Transverse colon (tissue), 4 donors: ENCODE results near the gene RSU1. TPM values are rescaled to one million over a fixed set of nuclear protein-coding genes. Genes with fewer than 3 reads are reported as not detected.
A peak's percentile ranks its signal among the peaks of the same experiment; 100 is the strongest.

Experiments
- DNase-seq: peaks from one replicate; pipeline ENCODE4 v3.0.0-alpha.2; 2019
- H3K27ac ChIP-seq, 4 donors: fragments of 200-600 bp; sonication (generic); 2 replicates each; pipeline ENCODE4 v1.5.1; 2016 to 2018; ENCODE audit warnings: inconsistent platforms in 4 of 4
- H3K27me3 ChIP-seq: fragments of 200-600 bp; sonication (generic); 2 replicates; pipeline ENCODE4 v1.5.1; 2017; ENCODE audit warnings: inconsistent platforms
- H3K36me3 ChIP-seq, 4 donors: fragments of 200-600 bp; sonication (generic); 2 replicates each; pipeline ENCODE4 v1.5.1; 2017 to 2019; ENCODE audit warnings: inconsistent platforms in 4 of 4
- H3K4me1 ChIP-seq, 4 donors: fragments of 200-600 bp; sonication (generic); 2 replicates each; pipeline ENCODE4 v1.5.1; 2017 to 2020; ENCODE audit warnings: inconsistent platforms in 4 of 4
- H3K4me3 ChIP-seq, 4 donors: fragments of 200-600 bp; sonication (generic); 1 replicate in 1 of 4; 2 replicates in 3 of 4; pipeline versions ENCODE4 v1.5.1 to v1.6.1; 2017 to 2019; ENCODE audit warnings: inconsistent platforms in 4 of 4
- H3K9me3 ChIP-seq, 2 donors: fragments of 200-600 bp; sonication (generic); 2 replicates each; pipeline ENCODE4 v1.5.1; 2017 to 2019; ENCODE audit warnings: inconsistent platforms in 2 of 2
- CTCF ChIP-seq, 5 experiments: fragments of 200-600 bp in 3 of 5; fragments of 450-650 bp in 2 of 5; sonication (generic) in 3 of 5; IDR thresholded peaks; 1 replicate in 2 of 5; 2 replicates in 3 of 5; pipeline ENCODE4 v1.5.1; 2016 to 2017; ENCODE audit warnings: antibody characterized with exemption in 5 of 5, inconsistent platforms in 3 of 5, mild to moderate bottlenecking in 2 of 5, moderate library complexity in 1 of 5
- EP300 ChIP-seq: sonication (generic); formaldehyde crosslinking; IDR thresholded peaks from one replicate; pipeline ENCODE4 v1.6.1; 2017; ENCODE audit warnings: antibody characterized with exemption, low read depth
- POLR2A ChIP-seq: fragments of 450-650 bp; IDR thresholded peaks from one replicate; pipeline ENCODE4 v1.6.1; 2016; ENCODE audit warnings: antibody characterized with exemption, mild to moderate bottlenecking, moderate library complexity
- POLR2AphosphoS5 ChIP-seq, 3 donors: sonication (generic); formaldehyde crosslinking; IDR thresholded peaks; one replicate each; pipeline ENCODE4 v1.6.1; 2016; ENCODE audit warnings: antibody characterized with exemption in 3 of 3
- WGBS, 2 donors: methylation state at CpG; one replicate each; pipeline ENCODE4 v1.1.5; 2018; ENCODE audit warnings: low coverage in 1 of 2; 5-methylcytosine and 5-hydroxymethylcytosine counted together
- in situ Hi-C, 4 donors: fragments of 200-750 bp; cut with MboI; loops; one replicate each; pipeline versions ENCODE4 v1.15.0 to v1.15.1; 2017; ENCODE audit warnings: low sequenced_read_pairs in 3 of 4, low pct_ligation_motif_present in 1 of 4, low pct_unique_long_range_greater_than_20kb in 1 of 4
- intact Hi-C: fragments of 100-400 bp; cut with DNase I; formaldehyde crosslinking; loops from one replicate; pipeline ENCODE4 v1.15.1; 2023; ENCODE audit warnings: low total_unique reads
- total RNA-seq, 4 donors: library from RNA; depleted of rRNA; stranded (reverse); fragments of >200 nt; gene quantifications; one replicate each; pipeline ENCODE4 v1.1.0, GENCODE V29; 2016

RSU1 gene
- total RNA-seq, 4 donors from 2014 or later: 25.9 to 132 (median 67.0) TPM

- no peak for TF ChIP-seq CTCF (IDR thresholded peaks at IDR 0.05)
- no peak for TF ChIP-seq POLR2A
- TF ChIP-seq EP300: no peak
- no peak for TF ChIP-seq POLR2AphosphoS5 (IDR thresholded peaks at IDR 0.05)
- intact Hi-C loops: no loop called here
- H3K27me3 ChIP-seq: no peaks in the 10 kb centered on the region
- no peaks in the 10 kb centered on the region for H3K9me3 ChIP-seq
- in situ Hi-C loops: no loop called here
- 75% methylated on average over 5 of the region's 5 CpGs; no CpG with 5 or more reads in 1 of the 2 donors for WGBS, 2 donors
- DNase-seq: no peak
- H3K4me3 ChIP-seq: no peak overlapping the region
- no peaks in the 10 kb centered on the region for H3K36me3 ChIP-seq
- H3K27ac ChIP-seq: no peak overlapping the region
- H3K4me1 ChIP-seq: no peaks in the 10 kb centered on the region
Observed at GRCh38 chr10:16559236-16559773, 257.9 kb downstream of the RSU1 start.

- TF ChIP-seq CTCF (IDR thresholded peaks at IDR 0.05): no peak
- no peak for TF ChIP-seq EP300
- no peak for TF ChIP-seq POLR2AphosphoS5 (IDR thresholded peaks at IDR 0.05)
- TF ChIP-seq POLR2A: no peak
- no peaks in the 10 kb centered on the region for H3K9me3 ChIP-seq
- no peak overlapping the region for H3K27ac ChIP-seq
- in situ Hi-C loops (loop anchor here in 1 of 4 donors (25.0 kb wide), 1 partner anchor 661 kb away; no protein-coding TSS in a partner anchor), intact Hi-C loops (no loop called here)
- no peak for DNase-seq
- H3K27me3 ChIP-seq: no peaks in the 10 kb centered on the region
- H3K4me1 ChIP-seq: no peaks in the 10 kb centered on the region
- WGBS, 2 donors: 76 to 82% methylated on average over 4 of the region's 4 CpGs
- no peak overlapping the region for H3K4me3 ChIP-seq
- H3K36me3 ChIP-seq: no peaks in the 10 kb centered on the region
Observed at GRCh38 chr10:16547973-16548372, 269.3 kb downstream of the RSU1 start.

GRCh38 chr10:16545116-16545736 lies 272.0 kb downstream of the RSU1 start:
- Histone ChIP-seq H3K27me3 (no peaks in the 10 kb centered on the region), H3K36me3 (no peaks in the 10 kb centered on the region), H3K4me3 (no peak overlapping the region), H3K27ac (no peak overlapping the region), H3K4me1 (no peaks in the 10 kb centered on the region), H3K9me3 (no peaks in the 10 kb centered on the region)
- in situ Hi-C loops (loop anchor here in 1 of 4 donors (25.0 kb wide), 1 partner anchor 658 kb away; no protein-coding TSS in a partner anchor), intact Hi-C loops (no loop called here)
- TF ChIP-seq EP300: no peak
- TF ChIP-seq CTCF (IDR thresholded peaks at IDR 0.05): peak in 4 of 5 experiments; percentile 21 to 44 (median 34)
- no peak for TF ChIP-seq POLR2AphosphoS5 (IDR thresholded peaks at IDR 0.05)
- no peak for TF ChIP-seq POLR2A
- no peak for DNase-seq
- 14 to 42% methylated on average over 2 to 7 of the region's 7 CpGs for WGBS, 2 donors

- H3K27ac ChIP-seq: no peak overlapping the region
- DNase-seq: no peak
- 81 to 91% methylated on average over 4 of the region's 4 CpGs for WGBS, 2 donors
- no peak for TF ChIP-seq EP300
- TF ChIP-seq POLR2A: no peak
- no peak for TF ChIP-seq CTCF (IDR thresholded peaks at IDR 0.05)
- no peak for TF ChIP-seq POLR2AphosphoS5 (IDR thresholded peaks at IDR 0.05)
- no peaks in the 10 kb centered on the region for H3K4me1 ChIP-seq
- in situ Hi-C loops: loop anchor here in 1 of 4 donors (25.0 kb wide), 1 partner anchor 657 kb away; no protein-coding TSS in a partner anchor
- H3K4me3 ChIP-seq: no peak overlapping the region
- H3K9me3 ChIP-seq: no peaks in the 10 kb centered on the region
- intact Hi-C loops: no loop called here
- H3K27me3 ChIP-seq: no peaks in the 10 kb centered on the region
- H3K36me3 ChIP-seq: no peaks in the 10 kb centered on the region
Observed at GRCh38 chr10:16544591-16544990, 272.6 kb downstream of the RSU1 start.
